Measurements from ENCODE around the gene ASS1.

Gene ASS1

DNA sequence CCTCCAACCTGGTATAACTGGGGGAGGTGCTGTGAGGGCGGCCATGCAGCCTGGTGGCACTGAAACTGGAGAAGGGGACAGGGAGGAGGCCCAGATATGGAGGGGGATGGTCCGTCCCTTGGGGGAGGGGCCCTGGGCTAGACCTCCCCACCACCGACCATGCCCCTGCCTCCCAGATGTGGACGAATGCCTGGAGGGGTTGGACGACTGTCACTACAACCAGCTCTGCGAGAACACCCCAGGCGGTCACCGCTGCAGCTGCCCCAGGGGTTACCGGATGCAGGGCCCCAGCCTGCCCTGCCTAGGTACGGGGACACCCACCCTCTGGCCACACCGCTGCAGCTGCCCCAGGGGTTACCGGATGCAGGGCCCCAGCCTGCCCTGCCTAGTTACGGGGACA is 15.4 kb upstream of the ASS1 start:
- ChIA-PET CTCF (interaction anchor here (0.6 to 0.7 kb wide), 2 partner anchors 32 to 210 kb away, joined by 3 read pairs; no protein-coding TSS in a partner anchor), POLR2A (ENCODE audit: low non-redundant PET) (no interaction called here)
- TF ChIP-seq, protein P1, sequence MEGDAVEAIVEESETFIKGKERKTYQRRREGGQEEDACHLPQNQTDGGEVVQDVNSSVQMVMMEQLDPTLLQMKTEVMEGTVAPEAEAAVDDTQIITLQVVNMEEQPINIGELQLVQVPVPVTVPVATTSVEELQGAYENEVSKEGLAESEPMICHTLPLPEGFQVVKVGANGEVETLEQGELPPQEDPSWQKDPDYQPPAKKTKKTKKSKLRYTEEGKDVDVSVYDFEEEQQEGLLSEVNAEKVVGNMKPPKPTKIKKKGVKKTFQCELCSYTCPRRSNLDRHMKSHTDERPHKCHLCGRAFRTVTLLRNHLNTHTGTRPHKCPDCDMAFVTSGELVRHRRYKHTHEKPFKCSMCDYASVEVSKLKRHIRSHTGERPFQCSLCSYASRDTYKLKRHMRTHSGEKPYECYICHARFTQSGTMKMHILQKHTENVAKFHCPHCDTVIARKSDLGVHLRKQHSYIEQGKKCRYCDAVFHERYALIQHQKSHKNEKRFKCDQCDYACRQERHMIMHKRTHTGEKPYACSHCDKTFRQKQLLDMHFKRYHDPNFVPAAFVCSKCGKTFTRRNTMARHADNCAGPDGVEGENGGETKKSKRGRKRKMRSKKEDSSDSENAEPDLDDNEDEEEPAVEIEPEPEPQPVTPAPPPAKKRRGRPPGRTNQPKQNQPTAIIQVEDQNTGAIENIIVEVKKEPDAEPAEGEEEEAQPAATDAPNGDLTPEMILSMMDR (conservative IDR thresholded peaks at IDR 0.05; ENCODE audit: low read depth) = no peak
- DNase-seq (ENCODE audit: low spot score) = no peak
- H3K27ac ChIP-seq = peak overlapping the region; percentile 86

DNA sequence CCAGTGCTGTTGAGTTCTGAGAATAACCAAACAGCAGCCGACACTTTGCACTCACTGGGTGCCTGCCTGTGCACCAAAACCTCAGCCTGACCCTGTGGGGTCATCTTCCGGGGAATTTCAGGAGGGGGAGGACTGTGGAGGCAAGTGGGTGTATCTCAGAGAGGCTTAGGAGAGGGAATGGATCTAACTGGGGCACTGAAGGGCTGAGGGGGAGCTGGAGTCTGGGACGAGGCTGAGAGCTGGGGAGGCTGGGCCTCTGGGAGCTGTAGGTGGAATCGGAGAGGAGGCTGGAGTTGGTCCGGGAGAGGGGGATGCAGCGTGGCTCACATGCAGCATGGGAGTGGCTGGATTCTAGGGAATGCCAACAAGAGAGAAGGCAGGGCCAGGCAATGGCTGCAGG is 14.9 kb upstream of the ASS1 start:
- TF ChIP-seq, protein P1 (conservative IDR thresholded peaks at IDR 0.05; ENCODE audit: low read depth) = no peak
- DNase-seq (ENCODE audit: low spot score) = no peak
- POLR2A ChIA-PET (ENCODE audit: low non-redundant PET) = no interaction called here

DNA sequence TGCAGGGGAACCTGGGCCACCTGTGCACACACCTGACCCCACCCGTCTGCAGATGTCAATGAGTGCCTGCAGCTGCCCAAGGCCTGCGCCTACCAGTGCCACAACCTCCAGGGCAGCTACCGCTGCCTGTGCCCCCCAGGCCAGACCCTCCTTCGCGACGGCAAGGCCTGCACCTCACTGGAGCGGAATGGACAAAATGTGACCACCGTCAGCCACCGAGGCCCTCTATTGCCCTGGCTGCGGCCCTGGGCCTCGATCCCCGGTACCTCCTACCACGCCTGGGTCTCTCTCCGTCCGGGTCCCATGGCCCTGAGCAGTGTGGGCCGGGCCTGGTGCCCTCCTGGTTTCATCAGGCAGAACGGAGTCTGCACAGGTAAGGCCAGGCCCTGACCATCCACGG is 14.5 kb upstream of the ASS1 start:
- POLR2A ChIA-PET (ENCODE audit: low non-redundant PET) = no interaction called here
- H3K27ac ChIP-seq = peak overlapping the region; percentile 86
- CTCF ChIA-PET = interaction anchor here (0.6 kb wide), 1 partner anchor 30 kb away, joined by 6 read pairs; no protein-coding TSS in a partner anchor
- no peak for DNase-seq (ENCODE audit: low spot score)
- TF ChIP-seq, protein P1 (conservative IDR thresholded peaks at IDR 0.05; ENCODE audit: low read depth) = no peak

More for the DNA sequence above, 14.9 kb upstream of the ASS1 start:
- CTCF ChIA-PET = interaction anchor here (0.6 to 0.7 kb wide), 3 partner anchors 29 to 210 kb away, joined by 3 to 6 read pairs (median 3); no protein-coding TSS in a partner anchor
- peak overlapping the region; percentile 86 for H3K27ac ChIP-seq

GRCh38 chr9:130430734-130431535 is 13.8 kb upstream of the ASS1 start:
- POLR2A ChIA-PET (ENCODE audit: low non-redundant PET) = no interaction called here
- no peak for DNase-seq (ENCODE audit: low spot score)
- CTCF ChIA-PET = interaction anchor here (0.5 kb wide), 2 partner anchors 67 to 305 kb away, joined by 3 to 4 read pairs; no protein-coding TSS in a partner anchor
- TF ChIP-seq, protein P1 (conservative IDR thresholded peaks at IDR 0.05; ENCODE audit: low read depth) = no peak
- H3K27ac ChIP-seq = peak overlapping the region; percentile 39

- DNase-seq (ENCODE audit: low spot score) = no peak
- POLR2A ChIA-PET (ENCODE audit: low non-redundant PET) = interaction anchor here (0.6 kb wide), 1 partner anchor 127 kb away, joined by 3 read pairs; no protein-coding TSS in a partner anchor
- TF ChIP-seq, protein P1 (conservative IDR thresholded peaks at IDR 0.05; ENCODE audit: low read depth) = no peak
- peak overlapping the region; percentile 39 for H3K27ac ChIP-seq
- CTCF ChIA-PET = interaction anchor here (0.5 to 1.1 kb wide), 7 partner anchors 9 to 306 kb away, joined by 3 to 7 read pairs (median 4); no protein-coding TSS in a partner anchor
Measured at GRCh38 chr9:130431536-130432303, 13.0 kb upstream of the ASS1 start.

- CTCF ChIA-PET = interaction anchor here (0.7 to 1.1 kb wide), 6 partner anchors 9 to 370 kb away, joined by 3 to 7 read pairs (median 5); no protein-coding TSS in a partner anchor
- TF ChIP-seq, protein P1 (conservative IDR thresholded peaks at IDR 0.05; ENCODE audit: low read depth) = no peak; the same call in 1 of the 2 replicates
- H3K27ac ChIP-seq = peak overlapping the region; percentile 39
- POLR2A ChIA-PET (ENCODE audit: low non-redundant PET) = no interaction called here
- DNase-seq (ENCODE audit: low spot score) = no peak
Measured at GRCh38 chr9:130432362-130432761, 12.4 kb upstream of the ASS1 start.

Measured in RWPE1 (cell line).